Duodenal mucosa (tissue), 2 donors: ENCODE measurements around the gene EDEM3.
A peak's percentile ranks its signal among the peaks of the same experiment; 100 is the strongest.
"Not testable (repeated sequence)": the region's sequence is repeated elsewhere in the genome, so short reads cannot be mapped to it uniquely, and the experiment has no call there.

Source experiments
- H3K27ac ChIP-seq: one replicate; pipeline ENCODE4 v1.7.0; 2013; ENCODE audit warnings: low read depth, low read length
- H3K27me3 ChIP-seq, 2 donors: one replicate each; pipeline ENCODE4 v1.7.0; 2013; ENCODE audit warnings: low read length in 2 of 2, control low read depth in 1 of 2; ENCODE audit not compliant: insufficient read depth in 2 of 2, control insufficient read depth in 1 of 2
- H3K36me3 ChIP-seq, 2 donors: one replicate each; pipeline ENCODE4 v1.7.0; 2013; ENCODE audit warnings: low read length in 2 of 2, control low read depth in 1 of 2; ENCODE audit not compliant: insufficient read depth in 2 of 2, control insufficient read depth in 1 of 2
- H3K4me1 ChIP-seq, 2 donors: one replicate each; pipeline ENCODE4 v1.7.0; 2013; ENCODE audit warnings: low read length in 2 of 2, control low read depth in 1 of 2; ENCODE audit not compliant: insufficient read depth in 2 of 2, control insufficient read depth in 1 of 2
- H3K4me3 ChIP-seq, 2 donors: one replicate each; pipeline ENCODE4 v1.7.0; 2013; ENCODE audit warnings: low read length in 2 of 2, low read depth in 1 of 2
- H3K9ac ChIP-seq, 2 donors: one replicate each; pipeline ENCODE4 v1.7.0; 2013; ENCODE audit warnings: low read length in 2 of 2, low read depth in 1 of 2
- H3K9me3 ChIP-seq, 2 donors: one replicate each; pipeline ENCODE4 v1.7.0; 2013; ENCODE audit warnings: low read length in 2 of 2, control low read depth in 1 of 2; ENCODE audit not compliant: control insufficient read depth in 1 of 2

Gene EDEM3

GRCh38 chr1:184682956-184683355 lies 71.7 kb downstream of the EDEM3 start:
- H3K27ac ChIP-seq: no peak overlapping the region
- no peaks in the 10 kb centered on the region for H3K27me3 ChIP-seq
- no peaks in the 10 kb centered on the region for H3K4me1 ChIP-seq
- H3K9me3 ChIP-seq: peaks cover 0 to 3% of the 10 kb centered on the region in 2 donors
- no peaks in the 10 kb centered on the region for H3K36me3 ChIP-seq
- no peak overlapping the region for H3K9ac ChIP-seq
- H3K4me3 ChIP-seq: no peak overlapping the region

GRCh38 chr1:184680611-184681225 lies 73.9 kb downstream of the EDEM3 start:
- H3K27ac ChIP-seq, H3K4me3 ChIP-seq, H3K36me3 ChIP-seq, H3K9me3 ChIP-seq, H3K9ac ChIP-seq, H3K4me1 ChIP-seq, H3K27me3 ChIP-seq: not testable (repeated sequence)

- H3K9ac ChIP-seq, H3K27ac ChIP-seq, H3K36me3 ChIP-seq, H3K9me3 ChIP-seq, H3K4me3 ChIP-seq, H3K27me3 ChIP-seq, H3K4me1 ChIP-seq: not testable (repeated sequence)
These were observed 75.2 kb downstream of the EDEM3 start for GRCh38 chr1:184679472-184679871.

- Histone ChIP-seq H3K36me3 (no peaks in the 10 kb centered on the region), H3K4me1 (no peaks in the 10 kb centered on the region), H3K27ac (no peak overlapping the region), H3K9me3 (peaks cover 0 to 3% of the 10 kb centered on the region in 2 donors), H3K27me3 (no peaks in the 10 kb centered on the region), H3K9ac (no peak overlapping the region), H3K4me3 (no peak overlapping the region)
These were observed 77.3 kb downstream of the EDEM3 start for GRCh38 chr1:184677344-184677743.

GRCh38 chr1:184673305-184673704 lies 81.4 kb downstream of the EDEM3 start:
- H3K9me3 ChIP-seq: no peaks in the 10 kb centered on the region

GRCh38 chr1:184672013-184672726 lies 82.5 kb downstream of the EDEM3 start:
- Histone ChIP-seq H3K9me3 (no peaks in the 10 kb centered on the region), H3K36me3 (no peaks in the 10 kb centered on the region), H3K4me1 (no peaks in the 10 kb centered on the region), H3K27ac (no peak overlapping the region), H3K27me3 (no peaks in the 10 kb centered on the region), H3K9ac (no peak overlapping the region), H3K4me3 (no peak overlapping the region)

More at GRCh38 chr1:184673305-184673704, 81.4 kb downstream of the EDEM3 start:
- Histone ChIP-seq H3K27ac (no peak overlapping the region), H3K4me3 (no peak overlapping the region), H3K36me3 (no peaks in the 10 kb centered on the region), H3K9ac (no peak overlapping the region), H3K4me1 (no peaks in the 10 kb centered on the region), H3K27me3 (no peaks in the 10 kb centered on the region)

GRCh38 chr1:184669391-184669790 lies 85.3 kb downstream of the EDEM3 start:
- no peak overlapping the region for H3K4me3 ChIP-seq
- H3K27me3 ChIP-seq: no peaks in the 10 kb centered on the region

GRCh38 chr1:184665360-184665759 lies 89.3 kb downstream of the EDEM3 start:
- Histone ChIP-seq H3K9me3 (no peaks in the 10 kb centered on the region), H3K4me3 (no peak overlapping the region), H3K27me3 (no peaks in the 10 kb centered on the region), H3K4me1 (peaks cover 6 to 9% of the 10 kb centered on the region in 2 donors), H3K27ac (no peak overlapping the region), H3K36me3 (no peaks in the 10 kb centered on the region), H3K9ac (no peak overlapping the region)

More at GRCh38 chr1:184669391-184669790, 85.3 kb downstream of the EDEM3 start:
- no peaks in the 10 kb centered on the region for H3K9me3 ChIP-seq
- no peak overlapping the region for H3K27ac ChIP-seq
- peaks cover 2% of the 10 kb centered on the region in 2 donors for H3K4me1 ChIP-seq
- no peak overlapping the region for H3K9ac ChIP-seq
- no peaks in the 10 kb centered on the region for H3K36me3 ChIP-seq

GRCh38 chr1:184664661-184665060 lies 90.0 kb downstream of the EDEM3 start:
- no peak overlapping the region for H3K9ac ChIP-seq

GRCh38 chr1:184664042-184664660 lies 90.5 kb downstream of the EDEM3 start:
- no peak overlapping the region for H3K27ac ChIP-seq
- no peaks in the 10 kb centered on the region for H3K9me3 ChIP-seq
- H3K27me3 ChIP-seq: no peaks in the 10 kb centered on the region
- peaks cover 6 to 9% of the 10 kb centered on the region in 2 donors for H3K4me1 ChIP-seq
- no peaks in the 10 kb centered on the region for H3K36me3 ChIP-seq
- H3K9ac ChIP-seq: peak overlapping the region; percentile 27 to 38
- peak overlapping the region; percentile 59 to 75 for H3K4me3 ChIP-seq

More at GRCh38 chr1:184664661-184665060, 90.0 kb downstream of the EDEM3 start:
- Histone ChIP-seq H3K9me3 (no peaks in the 10 kb centered on the region), H3K4me1 (peaks cover 6 to 9% of the 10 kb centered on the region in 2 donors), H3K4me3 (no peak overlapping the region), H3K27ac (no peak overlapping the region), H3K36me3 (no peaks in the 10 kb centered on the region), H3K27me3 (no peaks in the 10 kb centered on the region)
